GM18511 (cell line): ENCODE data around the gene MAPK1.
"Not testable (repeated sequence)": the region's sequence is repeated elsewhere in the genome, so short reads cannot be mapped to it uniquely, and the experiment has no call there.

Experiments
- ATAC-seq: cut with Tn5 transposase; IDR thresholded peaks from one replicate; pipeline ENCODE4 v1.9.1; 2021; ENCODE audit warnings: mild to moderate bottlenecking, moderate library complexity; ENCODE audit not compliant: unreplicated experiment

MAPK1 gene

DNA sequence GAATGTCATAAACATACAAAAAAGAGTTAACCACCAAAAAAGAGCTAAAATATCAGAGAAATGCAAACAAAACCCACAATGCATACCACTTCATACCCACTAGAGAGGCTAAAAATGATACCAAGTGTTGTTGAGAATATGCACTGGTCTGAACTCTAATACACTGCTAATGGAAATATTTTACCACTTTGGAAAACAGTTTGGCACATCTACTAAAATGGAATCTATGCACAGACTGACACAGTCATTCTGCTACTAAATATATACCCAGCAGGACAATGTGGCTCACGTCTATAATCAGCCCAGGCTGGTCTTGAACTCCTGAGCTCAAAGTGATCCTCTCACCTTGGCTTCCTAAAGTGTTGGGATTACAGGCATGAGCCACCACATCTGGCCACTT, 18.0 kb downstream of the MAPK1 start:
- ATAC-seq, result no peak

GRCh38 chr22:21848057-21848456, 19.4 kb downstream of the MAPK1 start:
- not testable (repeated sequence) for ATAC-seq

- no peak for ATAC-seq
Measured at GRCh38 chr22:21845558-21846453, 21.6 kb downstream of the MAPK1 start.

- ATAC-seq, result no peak
Measured at GRCh38 chr22:21842946-21843345, 24.5 kb downstream of the MAPK1 start.

DNA sequence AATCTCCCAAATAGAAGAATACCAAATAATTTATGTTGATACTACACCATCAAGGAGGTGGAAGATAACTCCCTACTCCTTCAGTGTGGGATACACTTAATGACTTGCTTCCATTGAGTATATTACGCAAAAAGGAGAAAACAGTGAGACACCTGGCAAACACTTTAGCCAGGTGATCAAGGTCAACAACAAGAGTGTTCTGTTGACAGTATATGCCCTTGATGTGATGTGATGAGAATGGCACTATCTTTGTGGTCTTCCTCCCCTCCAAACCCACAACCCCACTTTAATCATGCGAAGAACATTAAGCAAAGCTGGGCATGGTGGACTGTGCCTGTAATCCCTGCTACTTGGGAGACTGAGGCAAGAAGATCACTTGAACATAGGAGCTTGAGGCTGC, 26.0 kb downstream of the MAPK1 start:
- ATAC-seq, result no peak

DNA sequence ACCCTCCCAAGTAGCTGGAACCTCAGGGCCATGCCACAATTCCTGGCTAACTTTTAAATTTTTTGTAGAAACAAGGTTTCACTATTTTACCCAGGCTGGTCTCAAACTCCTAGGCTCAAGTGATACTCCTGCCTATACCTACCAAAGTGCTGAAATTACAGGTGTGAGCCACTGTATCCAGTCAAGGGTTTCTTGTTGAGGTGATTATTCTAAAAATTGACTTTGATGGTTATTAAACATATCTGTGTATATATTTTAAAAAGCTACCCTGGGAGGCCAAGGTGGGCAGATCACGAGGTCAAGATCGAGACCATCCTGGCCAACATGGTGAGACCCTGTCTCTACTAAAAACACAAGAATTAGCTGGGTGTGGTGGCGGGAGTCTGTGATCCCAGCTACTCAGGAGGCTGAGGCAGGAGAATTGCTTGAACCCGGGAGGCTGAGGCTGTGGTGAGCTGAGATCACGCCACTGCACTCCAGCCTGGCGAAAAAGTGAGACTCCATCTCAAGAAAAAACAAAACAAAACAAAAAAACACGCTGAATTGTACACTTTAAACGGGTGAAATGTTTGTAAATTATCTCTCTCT, 27.1 kb downstream of the MAPK1 start:
- no peak for ATAC-seq

DNA sequence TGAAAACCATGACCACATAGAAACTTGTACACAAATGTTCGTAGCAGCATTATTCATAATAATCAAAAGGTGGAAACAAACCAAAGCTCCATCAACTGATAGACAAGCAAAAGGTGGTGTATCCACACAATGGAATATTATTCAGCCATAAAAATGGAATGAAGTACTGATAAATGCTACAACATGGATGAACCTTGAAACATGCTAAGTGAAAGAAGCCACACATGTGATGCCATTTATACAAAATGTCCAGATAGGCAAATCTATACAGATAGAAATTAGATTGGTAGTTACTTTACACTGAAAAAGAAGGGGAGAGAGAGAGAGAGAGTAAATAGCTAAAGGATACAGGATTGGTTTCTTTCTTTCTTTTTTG, 27.7 kb downstream of the MAPK1 start:
- ATAC-seq, result no peak

GRCh38 chr22:21839104-21839764, 28.2 kb downstream of the MAPK1 start:
- ATAC-seq, result not testable (repeated sequence)

DNA sequence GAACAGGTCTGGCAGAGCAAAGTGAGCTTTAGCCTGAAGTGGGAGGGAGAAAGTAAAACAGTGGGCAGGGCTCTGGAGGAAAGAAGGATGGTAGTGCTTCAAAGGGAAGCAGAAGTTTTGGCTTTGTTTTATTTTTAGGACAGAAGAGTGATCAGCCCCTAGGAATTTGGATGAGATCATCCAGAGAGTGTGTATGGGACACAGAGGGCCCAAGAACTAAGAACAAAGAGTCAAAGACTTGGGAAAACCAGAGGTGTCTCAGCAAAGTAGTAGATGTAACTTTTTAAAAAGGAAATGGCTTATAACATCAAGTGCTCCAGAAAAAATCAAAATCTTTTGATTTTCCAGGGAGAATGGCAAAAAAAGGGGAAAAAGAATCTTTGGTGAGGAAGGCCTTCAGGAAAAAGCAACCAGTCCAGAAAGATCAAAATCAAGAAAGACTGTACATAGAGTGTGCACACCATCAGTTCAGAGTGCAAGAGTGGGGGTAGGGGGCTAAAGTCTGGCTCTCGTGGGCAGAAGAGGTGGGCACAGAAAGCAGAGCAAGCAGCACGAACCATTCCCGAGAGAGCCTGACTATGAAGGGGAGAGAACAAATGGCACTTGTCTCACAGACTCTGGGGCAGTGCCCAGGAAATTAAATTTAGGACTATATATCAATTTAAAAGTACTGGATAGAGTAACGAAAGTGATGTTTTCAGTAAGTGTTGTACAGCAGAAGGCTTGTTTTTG, 30.0 kb downstream of the MAPK1 start:
- no peak for ATAC-seq

DNA sequence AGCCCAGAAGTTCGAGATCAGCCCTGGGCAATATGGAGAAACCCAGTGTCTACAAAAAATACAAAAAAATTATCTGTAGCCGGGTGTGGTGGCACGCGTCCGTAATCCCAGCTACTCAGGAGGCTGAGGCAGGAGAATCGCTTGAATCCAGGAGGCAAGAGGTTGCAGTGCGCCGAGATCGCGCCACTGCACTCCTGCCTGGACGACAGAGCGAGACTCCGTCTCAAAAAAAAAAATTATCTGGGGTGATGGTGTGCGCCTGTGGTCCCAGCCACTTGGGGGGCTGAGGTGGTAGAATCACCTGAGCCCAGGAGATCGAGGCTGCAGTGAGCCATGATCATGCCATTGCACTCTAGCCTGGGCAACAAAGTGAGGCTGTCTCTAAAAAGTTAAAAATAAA, 31.0 kb downstream of the MAPK1 start:
- not testable (repeated sequence) for ATAC-seq

- no peak for ATAC-seq
Measured at GRCh38 chr22:21835378-21835777, 32.1 kb downstream of the MAPK1 start.

- no peak for ATAC-seq
Measured at GRCh38 chr22:21834869-21835268, 32.6 kb downstream of the MAPK1 start.

DNA sequence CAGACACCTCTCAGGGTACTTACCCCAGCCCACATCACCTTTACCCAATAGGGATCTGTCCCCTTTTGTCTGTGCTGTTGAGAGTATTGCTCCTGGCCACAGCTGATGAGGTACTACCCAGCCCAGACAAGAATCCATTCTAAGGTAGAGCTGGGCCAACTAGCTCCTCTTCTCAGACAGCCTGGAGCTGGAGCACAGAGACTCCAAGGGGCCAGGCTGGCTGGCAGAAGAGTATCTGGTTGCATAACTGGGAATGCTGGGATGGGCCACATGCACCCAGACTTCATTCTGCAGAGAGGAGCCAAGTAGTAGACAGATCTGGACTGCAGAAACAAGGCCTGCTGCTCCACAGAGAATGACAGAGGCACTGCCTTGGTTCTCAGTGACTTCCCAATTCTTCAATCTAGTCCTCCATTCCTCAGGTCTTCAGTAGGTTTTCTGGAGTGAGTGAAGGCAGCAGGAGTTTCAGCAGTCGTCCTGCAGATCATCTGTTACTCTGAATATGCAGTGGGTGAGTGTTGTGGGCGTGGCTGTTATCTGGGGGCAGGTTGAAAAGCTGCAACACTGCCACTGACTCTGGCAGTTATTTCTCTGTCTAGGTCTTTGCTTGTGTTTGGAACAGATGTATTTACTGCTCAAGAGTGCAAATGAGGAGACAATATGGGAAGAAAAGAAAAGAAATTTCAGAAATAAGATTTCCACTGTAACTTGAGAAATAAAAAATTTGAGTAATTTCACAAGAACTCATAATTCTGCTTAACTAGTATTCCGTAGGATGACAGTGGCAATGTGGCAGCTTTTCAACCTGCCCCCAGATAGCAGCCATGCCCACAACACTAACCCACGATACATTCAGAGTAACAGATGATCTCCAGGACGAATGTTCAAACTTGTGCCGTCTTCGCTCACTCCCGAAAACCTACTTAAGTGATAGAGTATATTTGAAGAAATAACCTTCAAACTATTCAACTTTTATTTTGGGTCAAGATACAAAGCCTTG, 34.9 kb downstream of the MAPK1 start:
- no peak for ATAC-seq

- no peak for ATAC-seq
Measured at GRCh38 chr22:21829523-21829922, 37.9 kb downstream of the MAPK1 start.

- no peak for ATAC-seq
Measured at GRCh38 chr22:21828268-21828638, 39.2 kb downstream of the MAPK1 start.

GRCh38 chr22:21827628-21828267, 39.7 kb downstream of the MAPK1 start:
- ATAC-seq, result no peak

GRCh38 chr22:21826204-21826603, 41.2 kb downstream of the MAPK1 start:
- ATAC-seq, result no peak

DNA sequence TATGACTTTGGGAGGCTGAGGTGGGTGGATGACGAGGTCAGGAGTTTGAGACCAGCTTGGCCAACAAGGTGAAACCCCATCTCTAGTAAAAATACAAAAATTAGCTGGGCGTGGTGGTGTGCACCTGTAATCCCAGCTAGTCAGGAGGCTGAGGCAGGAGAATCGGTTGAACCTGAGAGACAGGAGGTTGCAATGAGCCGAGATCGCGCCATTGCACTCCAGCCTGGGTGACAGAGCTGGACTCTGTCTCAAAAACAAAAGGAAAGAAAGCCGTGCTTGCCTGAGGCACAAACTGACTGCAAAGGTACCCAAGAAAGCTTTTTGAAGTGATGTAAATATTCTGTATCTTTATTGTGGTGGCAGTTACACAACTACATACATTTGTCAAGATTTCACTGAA, 42.5 kb downstream of the MAPK1 start:
- not testable (repeated sequence) for ATAC-seq

DNA sequence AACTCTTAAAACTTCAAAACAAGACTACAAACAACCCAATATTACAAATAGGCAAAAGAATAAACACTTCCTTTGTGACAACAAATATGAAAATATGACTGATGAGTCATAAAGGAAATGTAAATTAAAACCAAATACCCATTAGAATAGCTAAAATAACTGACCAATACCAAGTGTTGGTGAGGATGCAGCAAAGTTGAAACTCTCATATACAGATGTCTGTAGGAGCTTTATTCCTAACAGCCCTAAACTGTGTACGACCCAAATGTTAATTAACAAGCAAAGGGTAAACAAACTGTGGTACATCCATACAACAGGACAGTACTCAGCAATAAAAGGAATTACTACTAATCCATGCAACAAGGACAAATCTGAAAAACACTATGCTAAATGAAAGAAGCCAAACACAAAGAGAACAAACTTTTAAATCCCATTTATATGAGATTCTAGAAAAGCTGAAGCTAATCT, 43.0 kb downstream of the MAPK1 start:
- ATAC-seq, result no peak
